MM.1S (cell line): ENCODE results near the gene P2RY12.

Source experiments
- CTCF ChIP-seq: fragments of 300-600 bp; sonication (generic); IDR thresholded peaks from 2 replicates; pipeline ENCODE4 v1.5.1; 2016; ENCODE audit warnings: antibody characterized with exemption, low read length, mixed read lengths
- EZH2 ChIP-seq: fragments of 300-600 bp; sonication (generic); optimal IDR thresholded peaks from 2 replicates; pipeline ENCODE3; 2017; ENCODE audit warnings: low read depth, mild to moderate bottlenecking, antibody characterized with exemption, low read length, mixed read lengths
- EZH2phosphoT487 ChIP-seq: fragments of 300-600 bp; sonication (generic); IDR thresholded peaks from 2 replicates; pipeline ENCODE4 v1.6.1; 2018; ENCODE audit warnings: antibody characterized with exemption, low read length

- TF ChIP-seq CTCF (no peak), EZH2 (no peak), EZH2phosphoT487 (no peak)
These were observed 13.0 kb downstream of the P2RY12 start for GRCh38 chr3:151371526-151371925.
